HepG2 (cell line): ENCODE measurements around the gene ICAM2. TPM values are rescaled to one million over a fixed set of nuclear protein-coding genes. Genes with fewer than 3 reads are reported as not detected.

Experiments used
- ATAC-seq: fragments of 200-7000 bp; cut with Tn5 transposase; 3 replicates; pipeline ENCODE4 v1.9.1; 2020; ENCODE audit warnings: mild to moderate bottlenecking, moderate library complexity
- BruUV-seq: library from RNA; stranded (reverse); fragments of 400-500 nt; replicated peaks from 2 replicates; lab custom pipeline; 2021; lab: Mats Ljungman, UMichigan
- CTCF ChIA-PET: fragments of 300-600 bp; formaldehyde crosslinking; extraction: SDS; loops from one replicate; lab custom pipeline; 2021; ENCODE audit warnings: low total read pairs, inconsistent platforms, low intra/inter-chr PET ratio; lab: Yijun Ruan, JAX
- POLR2A ChIA-PET: fragments of 350-600 bp; sonication (Branson Sonifier 250); formaldehyde crosslinking; loops from one replicate; lab custom pipeline; 2020; ENCODE audit warnings: antibody characterized with exemption, inconsistent platforms; lab: Yijun Ruan, JAX
- DNase-seq: peaks from one replicate; pipeline ENCODE4 v3.0.0-alpha.2; 2015; ENCODE audit warnings: low spot score
- FAIRE-seq: peaks from 3 replicates; lab custom pipeline; 2011; peaks lifted over from hg19 to GRCh38; lab: Jason Lieb, UNC
- H2AFZ ChIP-seq: one replicate; pipeline ENCODE4 v1.6.1; 2011; ENCODE audit warnings: low read length, inconsistent platforms
- H3K27ac ChIP-seq: fragments of 300-600 bp; 3 replicates; pipeline ENCODE4 v1.8.0; 2011; ENCODE audit warnings: mixed run types, mild to moderate bottlenecking, mixed read lengths, low read length, inconsistent platforms; ENCODE audit not compliant: insufficient read depth; ENCODE audit errors: extremely low read length
- H3K27me3 ChIP-seq, 2 experiments: fragments of 200-600 bp in 1 of 2; 2 replicates in 1 of 2; 3 replicates in 1 of 2; pipeline versions ENCODE4 v1.6.0 to v1.8.0; 2011; ENCODE audit warnings: low read length in 2 of 2, mild to moderate bottlenecking in 2 of 2, moderate library complexity in 2 of 2, inconsistent platforms in 1 of 2; ENCODE audit not compliant: insufficient read depth in 2 of 2, control insufficient read depth in 1 of 2
- H3K36me3 ChIP-seq, 2 experiments: fragments of 200-600 bp in 1 of 2; replicated peaks in 1 of 2; 2 replicates in 1 of 2; 3 replicates in 1 of 2; pipeline versions ENCODE4 v1.5.1 to v1.8.0; 2011; ENCODE audit warnings: low read length in 2 of 2, inconsistent platforms in 1 of 2; ENCODE audit not compliant: insufficient read depth in 2 of 2, control insufficient read depth in 1 of 2
- H3K4me1 ChIP-seq: 2 replicates; pipeline ENCODE4 v1.5.1; 2012; ENCODE audit warnings: low read length, inconsistent platforms; ENCODE audit not compliant: insufficient read depth
- H3K4me2 ChIP-seq: 2 replicates; pipeline ENCODE4 v1.6.0; 2011; ENCODE audit warnings: low read depth, low read length, inconsistent platforms
- H3K4me3 ChIP-seq, 3 experiments: fragments of 200-600 bp in 1 of 3; sonication (generic), shearing (Covaris generic) in 1 of 3; replicated peaks in 1 of 3; 2 replicates each; pipeline ENCODE4 v1.5.1; 2011 to 2016; ENCODE audit warnings: low read length in 3 of 3, inconsistent platforms in 2 of 3, low read depth in 2 of 3, mild to moderate bottlenecking in 2 of 3, control low read depth in 1 of 3, mixed read lengths in 1 of 3; ENCODE audit not compliant: insufficient read depth in 1 of 3
- H3K79me2 ChIP-seq: one replicate; pipeline ENCODE4 v1.6.1; 2011; ENCODE audit warnings: low read length, inconsistent platforms; ENCODE audit not compliant: insufficient read depth
- H3K9ac ChIP-seq: 2 replicates; pipeline ENCODE4 v1.6.0; 2011; ENCODE audit warnings: mild to moderate bottlenecking, low read depth, low read length, inconsistent platforms; ENCODE audit not compliant: insufficient read depth
- H3K9me3 ChIP-seq: 2 replicates; pipeline ENCODE4 v1.5.1; 2012; ENCODE audit warnings: mild to moderate bottlenecking, low read length
- H4K20me1 ChIP-seq: 2 replicates; pipeline ENCODE4 v1.6.0; 2011; ENCODE audit warnings: inconsistent platforms, mild to moderate bottlenecking, low read length, moderate library complexity; ENCODE audit not compliant: insufficient read depth
- HMGA1 ChIP-seq: sonication (generic); formaldehyde crosslinking; conservative IDR thresholded peaks from 2 replicates; pipeline ENCODE4 v1.4.0; 2020; ENCODE audit warnings: missing genetic modification reagents
- PHB2 ChIP-seq: fragments of 450-650 bp; IDR thresholded peaks from 2 replicates; pipeline ENCODE4 v1.6.1; 2018; ENCODE audit not compliant: partially characterized antibody
- PHF20 ChIP-seq: sonication (generic); formaldehyde crosslinking; IDR thresholded peaks from 2 replicates; pipeline ENCODE4 v1.5.0; 2020; ENCODE audit warnings: mild to moderate bottlenecking, missing genetic modification reagents
- SP1 ChIP-seq, 2 experiments: fragments of 450-650 bp in 1 of 2; sonication (generic) in 1 of 2; formaldehyde crosslinking in 1 of 2; IDR thresholded peaks; 2 replicates each; pipeline versions ENCODE4 v1.4.0 to v1.6.1; 2016 to 2020; ENCODE audit warnings: missing genetic modification reagents in 1 of 2
- ZBTB38 ChIP-seq: sonication (generic); formaldehyde crosslinking; IDR thresholded peaks from 2 replicates; pipeline ENCODE4 v1.5.1; 2020; ENCODE audit warnings: mild to moderate bottlenecking, missing genetic modification reagents
- ZBTB40 ChIP-seq, 2 experiments: fragments of 450-650 bp in 1 of 2; sonication (generic) in 1 of 2; formaldehyde crosslinking in 1 of 2; IDR thresholded peaks; 2 replicates each; pipeline versions ENCODE4 v1.6.1 to v1.8.0; 2016 to 2022; ENCODE audit warnings: antibody characterized with exemption in 1 of 2, mild to moderate bottlenecking in 1 of 2, missing genetic modification reagents in 1 of 2
- ZBTB49 ChIP-seq: sonication (generic); formaldehyde crosslinking; IDR thresholded peaks from 2 replicates; pipeline ENCODE4 v1.4.0; 2020; ENCODE audit warnings: missing genetic modification reagents, borderline replicate concordance
- ZNF264 ChIP-seq: sonication (generic); formaldehyde crosslinking; IDR thresholded peaks from 2 replicates; pipeline ENCODE4 v1.4.0; 2020; ENCODE audit warnings: missing genetic modification reagents
- ZNF30 ChIP-seq: sonication (generic); formaldehyde crosslinking; IDR thresholded peaks from 2 replicates; pipeline ENCODE4 v1.5.0; 2020; ENCODE audit warnings: mild to moderate bottlenecking, missing genetic modification reagents
- ZNF350 ChIP-seq: sonication (generic); formaldehyde crosslinking; IDR thresholded peaks from 2 replicates; pipeline ENCODE4 v1.4.0; 2020; ENCODE audit warnings: mild to moderate bottlenecking, low read depth, missing genetic modification reagents, borderline replicate concordance
- ZNF468 ChIP-seq: sonication (generic); formaldehyde crosslinking; IDR thresholded peaks from 2 replicates; pipeline ENCODE4 v1.8.0; 2022; ENCODE audit warnings: mild to moderate bottlenecking, moderate library complexity, missing genetic modification reagents
- WGBS: methylation state at CpG from one replicate; pipeline ENCODE4 v1.1.6; 2017; ENCODE audit warnings: low lambda C conversion rate; 5-methylcytosine and 5-hydroxymethylcytosine counted together
- in situ Hi-C: cut with HindIII; loops from 2 replicates; pipeline ENCODE4 v1.10.0; 2017; ENCODE audit warnings: low pct_unique_long_range_greater_than_20kb; ENCODE audit not compliant: extremely low pct_ligation_motif_present
- intact Hi-C: fragments of 100-400 bp; cut with micrococcal nuclease; formaldehyde crosslinking; loops from one replicate; pipeline ENCODE4 v1.10.0; 2022; ENCODE audit not compliant: unreplicated experiment
- polyA plus RNA-seq, 8 experiments: library from polyadenylated mRNA; depleted of rRNA in 3 of 8; stranded (reverse) in 7 of 8; unstranded in 1 of 8; fragments of >200 nt; fragmentation: Illumina TruSeq in 4 of 8; extraction: Trizol in 4 of 8; gene quantifications; 2 replicates each; pipeline versions ENCODE4 v1.2.1 to v1.2.3, GENCODE V29; 2011 to 2016; ENCODE audit warnings: low read depth in 4 of 8, missing spikeins in 1 of 8, mixed read lengths in 1 of 8; ENCODE audit not compliant: insufficient read depth in 1 of 8
- total RNA-seq, 5 experiments: library from RNA; depleted of rRNA; stranded (reverse); fragments of >200 nt; fragmentation: Illumina TruSeq; extraction: Trizol; gene quantifications; 2 replicates each; pipeline ENCODE4 v1.2.3, GENCODE V29; 2016; ENCODE audit warnings: low read depth in 1 of 5

The ICAM2 gene
- total and polyA plus RNA-seq, 2 of the 13 experiments (the other 11 are each of a cell fraction or from before 2014, with no cell fraction given), result 10.9 to 20.8 TPM

GRCh38 chr17:64040206-64040605 is 19.8 kb upstream of the ICAM2 start:
- Histone ChIP-seq H3K36me3 (peaks cover 14 to 28% of the 10 kb centered on the region in 2 experiments), H3K9me3 (no peaks in the 10 kb centered on the region), H3K4me1 (no peaks in the 10 kb centered on the region), H2AFZ (no peak overlapping the region), H3K79me2 (no peaks in the 10 kb centered on the region), H4K20me1 (no peaks in the 10 kb centered on the region), H3K4me2 (no peak overlapping the region), H3K27ac (no peak overlapping the region), H3K4me3 (no peak overlapping the region), H3K27me3 (no peaks in the 10 kb centered on the region), H3K9ac (no peak overlapping the region)
- CTCF ChIA-PET, result no interaction called here
- no TSS peak for BruUV-seq
- in situ Hi-C loops, result no loop called here
- ATAC-seq (no peak), DNase-seq (no peak), FAIRE-seq (no peak)
- intact Hi-C loops, result no loop called here
- WGBS, result 88% methylated on average over 6 of the region's 6 CpGs
- POLR2A ChIA-PET, result no interaction called here
- TF ChIP-seq ZBTB40 (IDR thresholded peaks at IDR 0.05) (no peak), ZBTB40 (CRISPR knock-in tag; IDR thresholded peaks at IDR 0.05) (no peak), ZBTB38 (CRISPR knock-in tag) (no peak), HMGA1 (no peak), ZBTB49 (CRISPR knock-in tag) (no peak), PHF20 (no peak), SP1 (IDR thresholded peaks at IDR 0.05) (no peak), SP1 (CRISPR knock-in tag; IDR thresholded peaks at IDR 0.05) (no peak), ZNF30 (CRISPR knock-in tag) (no peak), PHB2 (no peak), ZNF350 (no peak), ZNF468 (CRISPR knock-in tag) (no peak), ZNF264 (CRISPR knock-in tag) (no peak)
